ENCODE data around the gene SLC29A3.

SLC29A3 gene

GRCh38 chr10:71299071-71299785, 19.8 kb upstream of the SLC29A3 start:
- in situ Hi-C loops (cut with MboI; ENCODE audit: low sequenced_read_pairs) = no loop called here

GRCh38 chr10:71300555-71301370, 18.3 kb upstream of the SLC29A3 start:
- in situ Hi-C loops (cut with MboI; ENCODE audit: low sequenced_read_pairs) = no loop called here

- in situ Hi-C loops (cut with MboI; ENCODE audit: low sequenced_read_pairs) = no loop called here
These were observed 17.6 kb upstream of the SLC29A3 start for GRCh38 chr10:71301371-71301916.

GRCh38 chr10:71302451-71302850, 16.6 kb upstream of the SLC29A3 start:
- in situ Hi-C loops (cut with MboI; ENCODE audit: low sequenced_read_pairs) = no loop called here

GRCh38 chr10:71302874-71303568, 16.0 kb upstream of the SLC29A3 start:
- in situ Hi-C loops (cut with MboI; ENCODE audit: low sequenced_read_pairs) = no loop called here

- in situ Hi-C loops (cut with MboI; ENCODE audit: low sequenced_read_pairs) = no loop called here
These were observed 15.5 kb upstream of the SLC29A3 start for GRCh38 chr10:71303569-71303907.

GRCh38 chr10:71304914-71305313, 14.1 kb upstream of the SLC29A3 start:
- in situ Hi-C loops (cut with MboI; ENCODE audit: low sequenced_read_pairs) = no loop called here

- in situ Hi-C loops (cut with MboI; ENCODE audit: low sequenced_read_pairs) = no loop called here
These were observed 12.1 kb upstream of the SLC29A3 start for GRCh38 chr10:71306979-71307378.

GRCh38 chr10:71307469-71308085, 11.5 kb upstream of the SLC29A3 start:
- in situ Hi-C loops (cut with MboI; ENCODE audit: low sequenced_read_pairs) = no loop called here

- in situ Hi-C loops (cut with MboI; ENCODE audit: low sequenced_read_pairs) = no loop called here
These were observed 10.8 kb upstream of the SLC29A3 start for GRCh38 chr10:71308244-71308643.

GRCh38 chr10:71308985-71309384, 10.1 kb upstream of the SLC29A3 start:
- in situ Hi-C loops (cut with MboI; ENCODE audit: low sequenced_read_pairs) = no loop called here

- in situ Hi-C loops (cut with MboI; ENCODE audit: low sequenced_read_pairs) = no loop called here
These were observed 9.1 kb upstream of the SLC29A3 start for GRCh38 chr10:71309919-71310318.

- in situ Hi-C loops (cut with MboI; ENCODE audit: low sequenced_read_pairs) = no loop called here
These were observed 6.8 kb upstream of the SLC29A3 start for GRCh38 chr10:71312220-71312619.

GRCh38 chr10:71312811-71313789, 6.0 kb upstream of the SLC29A3 start:
- in situ Hi-C loops (cut with MboI; ENCODE audit: low sequenced_read_pairs) = no loop called here

- in situ Hi-C loops (cut with MboI; ENCODE audit: low sequenced_read_pairs) = no loop called here
These were observed 4.9 kb upstream of the SLC29A3 start for GRCh38 chr10:71314028-71314693.

GRCh38 chr10:71314694-71315225, 4.3 kb upstream of the SLC29A3 start:
- in situ Hi-C loops (cut with MboI; ENCODE audit: low sequenced_read_pairs) = no loop called here

- in situ Hi-C loops (cut with MboI; ENCODE audit: low sequenced_read_pairs) = no loop called here
These were observed 2.8 kb upstream of the SLC29A3 start for GRCh38 chr10:71316056-71316785.

- in situ Hi-C loops (cut with MboI; ENCODE audit: low sequenced_read_pairs) = no loop called here
These were observed 2.3 kb upstream of the SLC29A3 start for GRCh38 chr10:71316786-71317160.

Measured in hTERT RPE-1 (cell line).